SK-N-SH treated with all-trans-retinoic acid at 6 μM for 48 hours (cell line): ENCODE data around the gene CACNA1H.
"Not testable (repeated sequence)": the region's sequence is repeated elsewhere in the genome, so short reads cannot be mapped to it uniquely, and the experiment has no call there.

ENCODE experiments used
- ATAC-seq: fragments of 200-7000 bp; cut with Tn5 transposase; 3 replicates; pipeline ENCODE4 v1.9.1; 2020; ENCODE audit warnings: mild to moderate bottlenecking, moderate library complexity
- ARNTL ChIP-seq: fragments of 450-650 bp; formaldehyde crosslinking; IDR thresholded peaks from 2 replicates; pipeline ENCODE4 v1.5.0; 2020; ENCODE audit warnings: low read depth, mild to moderate bottlenecking, moderate library complexity, borderline replicate concordance
- CSDC2 ChIP-seq: fragments of 250-450 bp; sonication (Bioruptor Pico); IDR thresholded peaks from 2 replicates; pipeline ENCODE4 v1.5.0; 2020; ENCODE audit warnings: mild to moderate bottlenecking, moderate library complexity
- CSRNP3 ChIP-seq: fragments of 250-450 bp; sonication (Bioruptor Pico); IDR thresholded peaks from 2 replicates; pipeline ENCODE4 v1.5.1; 2021; ENCODE audit warnings: mild to moderate bottlenecking, moderate library complexity
- ESRRG ChIP-seq: fragments of 250-450 bp; sonication (Bioruptor Pico); IDR thresholded peaks from 2 replicates; pipeline ENCODE4 v1.6.1; 2021; ENCODE audit warnings: mild to moderate bottlenecking
- GLIS3 ChIP-seq: fragments of 250-450 bp; sonication (Bioruptor Pico); IDR thresholded peaks from 2 replicates; pipeline ENCODE4 v1.5.0; 2020; ENCODE audit warnings: mild to moderate bottlenecking, moderate library complexity
- ISL1 ChIP-seq: fragments of 250-450 bp; sonication (Bioruptor Pico); IDR thresholded peaks from 2 replicates; pipeline ENCODE4 v2.1.2; 2022; ENCODE audit warnings: mild to moderate bottlenecking, moderate library complexity
- OSR1 ChIP-seq: fragments of 250-450 bp; sonication (Bioruptor Pico); IDR thresholded peaks from 2 replicates; pipeline ENCODE4 v1.8.0; 2022; ENCODE audit warnings: moderate library complexity, mild to moderate bottlenecking, inconsistent platforms
- POU6F1 ChIP-seq: fragments of 250-450 bp; sonication (Bioruptor Pico); IDR thresholded peaks from 2 replicates; pipeline ENCODE4 v1.8.0; 2021; ENCODE audit warnings: low read depth, mild to moderate bottlenecking, moderate library complexity, borderline replicate concordance
- PPARA ChIP-seq: fragments of 250-450 bp; sonication (Bioruptor Pico); IDR thresholded peaks from 2 replicates; pipeline ENCODE4 v1.5.0; 2020; ENCODE audit warnings: mild to moderate bottlenecking, borderline replicate concordance
- SNAI2 ChIP-seq: fragments of 250-450 bp; sonication (Bioruptor Pico); IDR thresholded peaks from 2 replicates; pipeline ENCODE4 v1.5.0; 2020; ENCODE audit warnings: mild to moderate bottlenecking, moderate library complexity
- TCF4 ChIP-seq: fragments of 250-450 bp; sonication (Bioruptor Pico); IDR thresholded peaks from 2 replicates; pipeline ENCODE4 v1.8.0; 2021; ENCODE audit warnings: mild to moderate bottlenecking, moderate library complexity, borderline replicate concordance
- TOX ChIP-seq: fragments of 250-450 bp; sonication (Bioruptor Pico); IDR thresholded peaks from 2 replicates; pipeline ENCODE4 v1.8.0; 2021; ENCODE audit warnings: mild to moderate bottlenecking, moderate library complexity, borderline replicate concordance
- ZFP3 ChIP-seq: fragments of 250-450 bp; sonication (Bioruptor Pico); IDR thresholded peaks from 2 replicates; pipeline ENCODE4 v1.5.0; 2020; ENCODE audit warnings: mild to moderate bottlenecking, moderate library complexity
- ZFP30 ChIP-seq: fragments of 450-650 bp; formaldehyde crosslinking; IDR thresholded peaks from 2 replicates; pipeline ENCODE4 v1.5.0; 2022; ENCODE audit warnings: mild to moderate bottlenecking, moderate library complexity
- ZNF565 ChIP-seq: fragments of 450-650 bp; formaldehyde crosslinking; conservative IDR thresholded peaks from 2 replicates; pipeline ENCODE4 v1.5.0; 2020; ENCODE audit warnings: low read depth, mild to moderate bottlenecking, moderate library complexity
- ZNF70 ChIP-seq: fragments of 450-650 bp; formaldehyde crosslinking; IDR thresholded peaks from 2 replicates; pipeline ENCODE4 v1.5.0; 2020; ENCODE audit warnings: mild to moderate bottlenecking, moderate library complexity
- TF ChIP-seq, protein P1 (sequence below): fragments of 250-450 bp; sonication (Bioruptor Pico); IDR thresholded peaks from 2 replicates; pipeline ENCODE4 v1.5.0; 2020; ENCODE audit warnings: mild to moderate bottlenecking, moderate library complexity
- TF ChIP-seq, protein P2 (sequence below): fragments of 250-450 bp; sonication (Bioruptor Pico); IDR thresholded peaks from 2 replicates; pipeline ENCODE4 v1.8.0; 2020; ENCODE audit warnings: mild to moderate bottlenecking, moderate library complexity, borderline replicate concordance

The CACNA1H gene

DNA sequence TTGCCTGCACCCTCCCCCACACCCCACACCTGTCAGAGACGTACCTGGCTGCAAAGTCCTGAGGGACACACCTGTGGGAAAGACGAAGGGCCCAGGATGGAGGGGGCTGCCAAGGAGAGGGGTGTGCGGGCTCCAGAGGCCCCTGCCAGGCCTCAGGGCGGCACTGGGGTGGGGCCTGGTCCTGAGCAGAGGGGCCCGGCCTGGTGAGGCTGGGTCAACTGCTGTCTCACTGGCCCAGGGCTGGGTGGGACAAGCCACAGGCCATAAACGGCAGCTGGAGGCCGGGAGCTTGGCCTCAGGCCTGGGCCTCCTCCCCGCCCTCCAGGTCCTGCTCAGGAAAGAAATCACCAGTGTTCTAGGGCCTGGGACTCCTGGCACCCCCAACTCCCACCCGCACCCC, 71.7 kb downstream of the CACNA1H start:
- TF ChIP-seq POU6F1 (CRISPR knock-in tag) = no peak
- TF ChIP-seq ZNF565 = no peak
- no peak for TF ChIP-seq TCF4
- TF ChIP-seq ZFP30 (CRISPR knock-in tag) = no peak
- TF ChIP-seq CSDC2 (CRISPR knock-in tag) = no peak
- TF ChIP-seq ARNTL = no peak
- TF ChIP-seq, protein P1, sequence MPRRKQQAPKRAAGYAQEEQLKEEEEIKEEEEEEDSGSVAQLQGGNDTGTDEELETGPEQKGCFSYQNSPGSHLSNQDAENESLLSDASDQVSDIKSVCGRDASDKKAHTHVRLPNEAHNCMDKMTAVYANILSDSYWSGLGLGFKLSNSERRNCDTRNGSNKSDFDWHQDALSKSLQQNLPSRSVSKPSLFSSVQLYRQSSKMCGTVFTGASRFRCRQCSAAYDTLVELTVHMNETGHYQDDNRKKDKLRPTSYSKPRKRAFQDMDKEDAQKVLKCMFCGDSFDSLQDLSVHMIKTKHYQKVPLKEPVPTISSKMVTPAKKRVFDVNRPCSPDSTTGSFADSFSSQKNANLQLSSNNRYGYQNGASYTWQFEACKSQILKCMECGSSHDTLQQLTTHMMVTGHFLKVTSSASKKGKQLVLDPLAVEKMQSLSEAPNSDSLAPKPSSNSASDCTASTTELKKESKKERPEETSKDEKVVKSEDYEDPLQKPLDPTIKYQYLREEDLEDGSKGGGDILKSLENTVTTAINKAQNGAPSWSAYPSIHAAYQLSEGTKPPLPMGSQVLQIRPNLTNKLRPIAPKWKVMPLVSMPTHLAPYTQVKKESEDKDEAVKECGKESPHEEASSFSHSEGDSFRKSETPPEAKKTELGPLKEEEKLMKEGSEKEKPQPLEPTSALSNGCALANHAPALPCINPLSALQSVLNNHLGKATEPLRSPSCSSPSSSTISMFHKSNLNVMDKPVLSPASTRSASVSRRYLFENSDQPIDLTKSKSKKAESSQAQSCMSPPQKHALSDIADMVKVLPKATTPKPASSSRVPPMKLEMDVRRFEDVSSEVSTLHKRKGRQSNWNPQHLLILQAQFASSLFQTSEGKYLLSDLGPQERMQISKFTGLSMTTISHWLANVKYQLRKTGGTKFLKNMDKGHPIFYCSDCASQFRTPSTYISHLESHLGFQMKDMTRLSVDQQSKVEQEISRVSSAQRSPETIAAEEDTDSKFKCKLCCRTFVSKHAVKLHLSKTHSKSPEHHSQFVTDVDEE (CRISPR knock-in tag) = no peak
- no peak for TF ChIP-seq CSRNP3 (CRISPR knock-in tag)
- ATAC-seq = no peak

DNA sequence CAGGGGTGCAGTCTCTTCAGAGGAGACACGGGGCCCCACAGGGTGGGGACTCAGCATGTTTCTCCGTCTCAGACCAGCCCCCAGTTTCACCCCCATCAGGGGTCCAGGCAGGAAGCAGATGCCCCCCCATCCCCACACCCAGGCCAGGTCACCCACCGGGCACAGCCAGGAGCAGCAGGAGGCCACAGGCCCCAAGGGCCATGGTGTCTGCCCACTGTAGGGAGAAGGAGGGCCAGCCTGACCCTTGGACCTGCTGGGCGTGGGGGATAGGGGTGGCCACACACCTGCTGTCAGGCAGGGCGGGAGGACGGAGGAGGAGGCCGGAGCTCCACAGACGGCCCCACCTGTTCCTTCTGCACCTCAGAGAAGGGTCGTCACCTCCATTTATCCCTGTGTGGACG, 72.1 kb downstream of the CACNA1H start, which contains the start of gene TPSG1:
Gene TPSG1 (minus strand): TSS at position 218 of the 401 bp plus-strand sequence. CDS start 16 bp downstream, at position 202.
- TF ChIP-seq CSRNP3 (CRISPR knock-in tag) = no peak
- TF ChIP-seq PPARA (CRISPR knock-in tag) = no peak
- no peak for TF ChIP-seq TOX (CRISPR knock-in tag)
- TF ChIP-seq, protein P1 (CRISPR knock-in tag) = no peak
- TF ChIP-seq ESRRG (CRISPR knock-in tag) = no peak
- TF ChIP-seq ZNF565 = no peak
- no peak for TF ChIP-seq ZNF70
- TF ChIP-seq GLIS3 (CRISPR knock-in tag) = no peak
- no peak for TF ChIP-seq OSR1 (CRISPR knock-in tag)
- TF ChIP-seq ARNTL = no peak
- no peak for TF ChIP-seq ZFP3 (CRISPR knock-in tag)
- no peak for TF ChIP-seq SNAI2 (CRISPR knock-in tag)
- no peak for TF ChIP-seq ISL1 (CRISPR knock-in tag)
- TF ChIP-seq TCF4 = no peak
- TF ChIP-seq, protein P2, sequence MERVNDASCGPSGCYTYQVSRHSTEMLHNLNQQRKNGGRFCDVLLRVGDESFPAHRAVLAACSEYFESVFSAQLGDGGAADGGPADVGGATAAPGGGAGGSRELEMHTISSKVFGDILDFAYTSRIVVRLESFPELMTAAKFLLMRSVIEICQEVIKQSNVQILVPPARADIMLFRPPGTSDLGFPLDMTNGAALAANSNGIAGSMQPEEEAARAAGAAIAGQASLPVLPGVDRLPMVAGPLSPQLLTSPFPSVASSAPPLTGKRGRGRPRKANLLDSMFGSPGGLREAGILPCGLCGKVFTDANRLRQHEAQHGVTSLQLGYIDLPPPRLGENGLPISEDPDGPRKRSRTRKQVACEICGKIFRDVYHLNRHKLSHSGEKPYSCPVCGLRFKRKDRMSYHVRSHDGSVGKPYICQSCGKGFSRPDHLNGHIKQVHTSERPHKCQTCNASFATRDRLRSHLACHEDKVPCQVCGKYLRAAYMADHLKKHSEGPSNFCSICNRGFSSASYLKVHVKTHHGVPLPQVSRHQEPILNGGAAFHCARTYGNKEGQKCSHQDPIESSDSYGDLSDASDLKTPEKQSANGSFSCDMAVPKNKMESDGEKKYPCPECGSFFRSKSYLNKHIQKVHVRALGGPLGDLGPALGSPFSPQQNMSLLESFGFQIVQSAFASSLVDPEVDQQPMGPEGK = no peak
- no peak for ATAC-seq

GRCh38 chr16:1225728-1226311, 72.9 kb downstream of the CACNA1H start:
- ATAC-seq = peak; percentile 49

GRCh38 chr16:1226692-1227091, 73.8 kb downstream of the CACNA1H start:
- ATAC-seq = not testable (repeated sequence)

DNA sequence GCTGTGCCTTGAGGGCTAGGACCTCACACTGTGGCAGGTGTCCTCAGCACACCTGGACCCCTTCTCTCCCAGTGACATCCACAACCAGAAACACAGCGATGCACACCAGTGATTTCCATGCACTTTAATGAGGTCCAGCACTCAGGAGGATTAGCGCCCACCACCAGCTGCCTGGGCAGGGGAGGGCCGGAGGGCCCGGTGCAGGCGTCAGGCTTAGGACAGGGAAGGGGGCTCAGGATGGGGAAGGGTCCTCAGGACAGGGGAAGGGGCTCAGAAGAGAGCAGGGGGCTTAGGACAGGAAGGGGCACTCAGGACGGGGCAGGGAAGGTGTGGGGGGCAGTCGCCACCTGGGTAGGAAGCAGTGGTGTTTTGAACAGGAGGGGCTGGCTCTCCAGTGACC, 75.3 kb downstream of the CACNA1H start:
- not testable (repeated sequence) for ATAC-seq

DNA sequence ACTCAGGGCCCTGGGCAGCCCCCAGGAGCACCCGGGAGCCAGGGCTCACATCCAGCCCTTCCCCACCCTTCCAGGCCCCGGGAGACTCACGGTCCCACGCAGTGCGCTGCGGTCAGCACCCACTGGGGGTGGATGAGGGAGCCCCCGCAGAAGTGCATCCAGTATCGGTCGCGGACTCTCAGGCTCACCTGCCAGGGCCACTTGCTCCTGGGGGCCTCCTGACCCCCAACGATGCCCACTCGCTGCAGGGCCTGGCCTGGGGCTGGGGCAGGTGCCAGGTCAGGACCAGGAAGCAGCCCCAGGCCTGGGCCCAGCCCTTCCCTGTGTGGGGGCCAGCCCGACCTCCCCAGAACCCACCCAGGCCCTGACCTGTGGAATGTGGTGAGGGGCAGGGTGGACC, 76.6 kb downstream of the CACNA1H start:
- ATAC-seq = not testable (repeated sequence)

DNA sequence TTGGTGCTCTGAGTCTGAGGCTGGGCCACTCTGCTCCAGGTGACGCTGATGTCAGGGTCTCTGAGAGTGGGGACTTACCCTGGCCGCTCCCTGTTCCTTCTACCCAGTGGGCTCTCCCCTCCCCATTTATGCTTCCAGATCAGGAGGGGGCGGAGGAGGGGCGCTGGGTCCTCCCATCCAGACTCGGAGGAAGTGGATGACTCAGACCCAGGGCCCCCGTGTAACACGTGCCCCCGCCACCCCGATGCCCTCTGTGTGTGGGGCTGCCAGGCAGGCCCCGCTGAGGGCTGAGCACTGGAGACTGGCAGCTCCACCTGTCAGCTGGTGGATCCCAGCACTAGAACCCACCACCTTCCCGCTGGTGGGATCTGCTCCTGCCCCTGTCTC, 77.2 kb downstream of the CACNA1H start, which contains the start of gene TPSB2:
Gene TPSB2 (minus strand): TSS at position 101 of the 387 bp plus-strand sequence. CDS start 233 bp downstream, outside the sequence.
- ATAC-seq = not testable (repeated sequence)
